Activated CD4-positive, CD25-positive, alpha-beta regulatory T cell treated with anti-CD3 and anti-CD28 coated beads, Interleukin-2, amount 50 U/mL, for 72 hours (primary cell): ENCODE measurements around the gene SULT4A1.

ENCODE experiments used
- DNase-seq: peaks from one replicate; pipeline ENCODE4 v3.0.0; 2021

SULT4A1 gene

DNA sequence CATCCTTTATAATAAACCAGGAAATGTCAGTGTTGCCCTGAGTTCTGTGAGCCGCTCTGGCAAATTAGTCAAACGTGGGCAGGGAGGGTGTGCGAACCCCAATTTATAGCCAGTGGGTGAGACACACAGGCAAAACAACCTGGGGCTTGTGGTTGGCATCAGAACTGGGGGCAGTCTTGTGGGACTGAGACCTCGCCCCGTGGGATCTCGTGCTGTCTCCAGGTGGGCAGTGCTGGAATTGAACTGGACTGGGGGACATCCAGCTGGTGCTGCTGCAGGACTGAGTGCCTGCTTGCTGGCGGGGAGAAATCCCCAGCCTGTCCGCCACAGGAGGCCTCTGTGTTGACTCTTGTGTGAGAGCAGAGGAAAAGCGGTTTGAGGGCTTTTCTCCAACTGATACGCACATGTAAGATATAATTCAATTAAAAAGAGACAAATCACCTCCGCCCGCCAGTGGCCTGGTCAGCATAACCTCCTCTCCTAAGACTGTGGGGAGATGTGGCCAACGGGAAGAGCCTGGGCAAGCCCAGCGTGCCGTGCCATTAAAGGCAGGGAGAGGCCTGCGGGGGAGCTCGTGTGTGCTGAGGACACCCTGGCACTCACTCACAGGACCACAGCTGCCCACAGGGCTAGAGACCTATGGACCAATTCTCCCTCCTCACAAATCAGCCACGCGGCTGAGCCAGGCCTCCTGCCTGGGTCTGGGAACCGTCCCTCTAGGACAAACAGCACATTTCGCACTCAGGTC lies 18.4 kb downstream of the SULT4A1 start:
- no peak for DNase-seq

DNA sequence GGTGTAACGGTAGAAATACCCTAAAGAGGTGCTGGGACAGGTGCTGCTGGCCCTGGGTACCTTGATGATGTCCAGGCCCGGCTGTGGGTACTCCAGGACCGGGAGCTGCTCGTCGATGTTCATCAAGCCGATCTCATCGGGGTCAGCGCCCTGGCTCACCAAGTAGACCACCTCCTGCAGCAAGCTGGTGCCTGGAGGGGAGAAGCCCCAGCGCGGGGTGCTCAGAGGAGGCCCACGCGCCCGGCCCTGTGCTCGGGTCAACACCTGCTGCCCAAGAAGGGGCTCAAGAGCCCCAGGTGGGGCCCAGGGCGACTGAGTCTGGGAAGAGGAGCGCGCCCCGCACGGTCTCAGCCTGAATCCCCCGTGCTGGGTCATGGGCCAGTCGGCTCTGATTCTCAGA lies 20.6 kb downstream of the SULT4A1 start:
- no peak for DNase-seq

DNA sequence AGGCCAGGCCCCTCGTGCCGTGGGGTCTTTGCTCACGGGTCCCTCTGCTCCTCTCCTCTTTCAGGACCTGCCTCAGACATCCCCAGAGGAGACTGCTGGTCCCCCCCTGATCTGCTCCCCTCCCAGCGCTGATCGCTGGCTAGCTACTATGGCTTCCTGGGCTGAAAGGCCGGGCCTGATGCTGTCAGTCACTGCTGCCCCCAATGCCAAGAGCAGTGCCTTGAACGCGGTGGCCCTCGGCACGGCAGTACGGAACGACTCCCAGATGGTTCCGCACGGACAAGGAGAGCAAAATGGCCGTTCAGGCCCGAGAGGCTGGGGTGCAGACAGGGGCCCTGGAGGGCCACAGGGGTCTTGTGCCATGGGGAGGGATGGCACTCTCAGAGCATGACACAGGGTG lies 21.5 kb downstream of the SULT4A1 start:
- DNase-seq = no peak

DNA sequence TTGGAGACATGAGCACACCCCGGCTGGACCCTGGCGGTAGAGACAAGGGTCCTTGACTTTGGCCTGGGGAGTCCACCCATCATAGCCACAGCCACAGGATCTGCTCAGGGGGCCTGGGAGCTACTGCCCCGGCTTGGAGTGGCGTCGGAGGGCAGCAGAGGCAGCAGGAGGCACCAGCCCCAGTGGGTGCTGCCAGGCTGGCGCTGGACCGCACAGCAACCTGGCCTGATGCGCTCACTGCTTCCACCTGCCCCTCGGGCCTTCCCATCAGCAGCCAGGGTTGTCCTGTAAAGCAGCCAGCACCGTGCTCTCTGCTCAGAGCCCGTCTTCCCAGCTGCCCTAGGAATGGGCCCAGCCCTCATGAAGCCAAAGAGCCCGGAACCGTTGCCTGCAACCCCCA lies 21.9 kb downstream of the SULT4A1 start:
- DNase-seq = no peak

DNA sequence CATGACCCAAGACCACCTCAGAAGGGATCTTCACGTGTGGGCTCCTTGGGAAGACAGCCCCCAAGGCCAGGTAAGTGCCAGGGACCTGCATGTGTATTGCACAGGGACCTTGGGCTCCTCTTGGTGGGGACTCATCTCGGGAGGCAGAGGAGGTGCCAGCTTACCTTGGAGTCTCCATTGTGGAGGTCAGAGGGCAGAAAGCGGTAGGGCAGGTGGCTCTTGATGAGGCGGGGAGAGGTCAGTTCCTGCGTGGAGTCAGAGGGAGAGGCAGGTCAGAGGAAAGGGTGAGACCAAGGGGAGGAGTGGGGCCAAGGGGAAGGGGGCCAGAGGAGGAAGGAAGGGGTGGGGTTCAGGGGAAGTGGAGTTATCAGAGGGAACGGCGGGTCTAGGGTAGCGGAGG lies 22.5 kb downstream of the SULT4A1 start:
- DNase-seq = no peak

- DNase-seq = no peak
These were observed 23.6 kb downstream of the SULT4A1 start for GRCh38 chr22:43838571-43839307.

- no peak for DNase-seq
These were observed 24.2 kb downstream of the SULT4A1 start for GRCh38 chr22:43838161-43838560.

- no peak for DNase-seq
These were observed 24.6 kb downstream of the SULT4A1 start for GRCh38 chr22:43837666-43838065.

DNA sequence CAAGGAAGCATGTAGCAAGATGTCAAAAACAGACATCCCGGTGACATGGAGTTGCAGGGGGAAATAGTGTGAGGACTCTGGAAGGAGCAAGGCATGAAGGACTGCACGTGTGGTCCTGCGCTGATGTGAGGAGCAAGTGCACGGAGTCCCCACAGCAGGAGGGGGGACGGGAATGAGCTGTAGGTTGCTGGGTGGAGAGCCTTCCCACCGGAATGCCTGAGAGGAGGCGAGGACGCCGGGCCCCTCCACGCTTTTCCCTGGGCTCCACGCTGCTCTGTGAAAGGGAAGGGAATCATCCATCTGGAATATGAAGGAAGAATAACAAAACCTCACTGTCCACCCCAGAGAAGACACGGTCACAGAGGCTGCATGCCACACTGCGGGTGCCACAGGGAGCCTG lies 26.6 kb downstream of the SULT4A1 start:
- DNase-seq = no peak

DNA sequence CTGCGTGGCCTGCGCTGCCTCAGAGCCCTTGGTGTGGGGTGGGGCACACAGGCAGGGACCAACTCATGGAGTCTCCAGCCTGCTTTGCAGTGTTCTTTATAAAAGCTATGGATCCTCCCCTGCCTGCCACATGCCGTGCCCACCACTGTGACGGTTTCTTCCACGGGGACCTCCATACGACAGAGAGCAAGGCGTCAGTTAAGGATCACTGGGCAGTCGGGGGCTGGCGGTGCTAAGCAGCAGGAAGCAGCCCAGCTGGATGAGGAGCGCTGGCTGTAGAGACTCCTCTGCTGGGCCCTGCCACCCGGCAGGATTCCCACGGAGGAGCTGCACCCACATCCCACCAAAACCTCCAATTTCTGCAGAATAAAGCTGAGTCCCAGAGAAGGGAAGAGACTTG lies 27.1 kb downstream of the SULT4A1 start:
- DNase-seq = no peak

DNA sequence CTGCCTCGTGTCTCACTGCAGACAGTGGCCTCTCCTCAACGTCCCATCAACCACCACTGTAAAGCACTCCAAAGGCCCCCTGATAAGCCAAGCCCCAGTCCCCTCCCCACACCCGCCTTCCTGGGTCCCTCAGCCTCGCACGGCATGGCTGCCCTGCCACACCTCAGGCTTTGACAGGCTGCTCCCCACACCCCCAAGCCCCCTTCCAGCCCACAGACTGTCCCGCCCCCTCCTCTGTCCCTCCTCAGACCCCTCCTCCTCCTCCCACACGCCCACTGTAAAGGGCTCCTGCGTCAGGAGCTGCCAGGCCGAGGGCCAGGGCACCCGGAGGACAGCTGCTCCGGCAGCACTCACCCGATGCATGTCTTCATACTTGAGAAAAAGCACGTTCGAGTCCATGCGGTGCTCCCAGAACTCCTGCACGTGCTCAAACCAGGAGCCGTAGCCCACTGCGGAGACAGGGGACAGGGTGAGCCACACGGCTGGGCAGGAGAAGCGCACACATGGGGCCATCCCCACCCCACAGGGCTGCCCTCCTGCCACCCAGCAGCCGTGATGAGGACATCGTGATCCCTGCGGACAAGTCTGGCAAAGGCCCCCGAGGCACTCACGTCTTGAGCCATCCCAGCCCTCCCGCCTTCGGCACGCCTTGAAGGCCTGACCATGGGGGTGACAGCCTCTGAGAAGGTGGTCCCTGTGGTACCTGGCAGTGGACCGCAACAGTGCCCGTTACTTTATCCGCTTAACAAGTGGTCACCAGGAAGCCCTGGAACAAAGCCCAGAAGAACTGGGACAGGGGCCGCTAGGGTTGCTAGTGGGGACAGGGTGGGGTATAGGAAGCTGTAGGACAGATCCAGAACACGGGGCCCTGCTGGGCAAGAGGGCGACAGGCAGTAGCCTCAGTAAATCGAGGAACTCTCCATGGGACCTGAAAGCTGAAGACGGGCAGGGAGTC lies 28.8 kb downstream of the SULT4A1 start:
- no peak for DNase-seq

DNA sequence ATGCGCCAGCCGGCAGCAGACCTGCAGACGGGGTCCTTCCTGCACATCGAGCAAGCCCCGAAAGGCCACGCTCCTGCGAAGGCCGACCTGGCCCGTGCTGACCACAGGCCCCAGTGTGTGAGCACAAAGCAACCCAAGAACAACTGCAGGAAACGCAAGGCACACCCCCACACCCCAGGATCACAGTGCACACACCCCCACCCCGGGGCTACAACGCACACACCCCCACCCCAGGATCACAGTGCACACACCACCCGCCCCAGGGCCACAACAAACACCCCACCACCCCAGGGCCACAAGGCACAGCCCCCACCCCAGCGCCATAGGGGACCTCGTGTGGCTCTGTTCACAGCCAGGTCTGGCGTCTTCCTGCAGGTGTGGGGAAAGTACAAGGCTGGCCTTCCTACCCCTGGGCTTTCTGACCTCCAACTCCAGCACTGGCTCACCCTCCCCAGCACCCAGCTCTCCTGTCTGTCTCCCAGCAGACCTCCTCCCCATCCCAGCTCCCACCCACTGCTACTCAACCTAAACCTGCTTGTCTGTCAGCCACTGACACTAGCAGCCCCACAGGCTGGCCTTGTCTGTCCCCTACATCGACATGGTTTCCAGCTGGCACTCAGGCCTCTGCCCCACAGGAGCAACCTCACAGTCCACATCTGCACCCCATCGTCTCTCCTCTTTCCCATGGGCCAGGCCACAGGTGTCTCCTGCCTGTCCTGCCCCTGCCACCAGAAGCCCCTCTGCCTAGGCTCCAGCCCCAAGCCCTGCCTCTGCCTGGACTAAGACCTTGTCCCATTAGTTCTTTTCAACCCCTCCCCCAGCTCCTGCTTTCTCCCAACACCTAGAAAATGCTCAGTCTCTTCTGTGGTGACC lies 29.7 kb downstream of the SULT4A1 start:
- DNase-seq = no peak

GRCh38 chr22:43831561-43832392 lies 30.5 kb downstream of the SULT4A1 start:
- no peak for DNase-seq

DNA sequence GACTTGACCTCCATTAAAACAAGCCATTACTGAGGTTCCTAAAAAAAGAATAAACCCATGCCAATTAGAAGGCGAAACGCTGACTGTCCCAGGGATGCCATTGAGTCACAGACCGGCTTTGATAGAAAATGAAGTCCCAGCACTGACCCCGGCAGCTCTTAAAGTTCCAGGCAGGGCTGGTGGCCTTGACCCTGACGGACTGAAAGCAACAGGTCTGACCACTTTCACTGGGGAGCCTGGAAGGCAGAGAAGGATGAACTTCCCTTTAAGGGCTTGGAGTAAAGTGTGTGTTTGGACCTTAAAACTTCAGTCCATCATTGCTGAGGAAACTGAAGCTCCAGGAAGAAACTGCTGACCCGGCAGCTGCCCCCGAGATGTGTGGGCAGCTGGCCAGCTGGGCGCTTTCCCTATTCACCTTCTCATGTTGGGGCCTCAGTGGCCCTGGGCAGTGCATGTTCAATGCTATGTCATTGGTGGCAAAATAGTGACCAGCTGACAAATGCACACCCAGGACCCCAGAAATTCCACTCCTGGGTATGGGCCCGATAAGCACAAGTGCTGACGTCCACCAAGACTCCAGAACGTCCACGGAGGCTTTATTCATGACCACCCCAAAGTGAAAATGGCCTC lies 31.3 kb downstream of the SULT4A1 start:
- no peak for DNase-seq

DNA sequence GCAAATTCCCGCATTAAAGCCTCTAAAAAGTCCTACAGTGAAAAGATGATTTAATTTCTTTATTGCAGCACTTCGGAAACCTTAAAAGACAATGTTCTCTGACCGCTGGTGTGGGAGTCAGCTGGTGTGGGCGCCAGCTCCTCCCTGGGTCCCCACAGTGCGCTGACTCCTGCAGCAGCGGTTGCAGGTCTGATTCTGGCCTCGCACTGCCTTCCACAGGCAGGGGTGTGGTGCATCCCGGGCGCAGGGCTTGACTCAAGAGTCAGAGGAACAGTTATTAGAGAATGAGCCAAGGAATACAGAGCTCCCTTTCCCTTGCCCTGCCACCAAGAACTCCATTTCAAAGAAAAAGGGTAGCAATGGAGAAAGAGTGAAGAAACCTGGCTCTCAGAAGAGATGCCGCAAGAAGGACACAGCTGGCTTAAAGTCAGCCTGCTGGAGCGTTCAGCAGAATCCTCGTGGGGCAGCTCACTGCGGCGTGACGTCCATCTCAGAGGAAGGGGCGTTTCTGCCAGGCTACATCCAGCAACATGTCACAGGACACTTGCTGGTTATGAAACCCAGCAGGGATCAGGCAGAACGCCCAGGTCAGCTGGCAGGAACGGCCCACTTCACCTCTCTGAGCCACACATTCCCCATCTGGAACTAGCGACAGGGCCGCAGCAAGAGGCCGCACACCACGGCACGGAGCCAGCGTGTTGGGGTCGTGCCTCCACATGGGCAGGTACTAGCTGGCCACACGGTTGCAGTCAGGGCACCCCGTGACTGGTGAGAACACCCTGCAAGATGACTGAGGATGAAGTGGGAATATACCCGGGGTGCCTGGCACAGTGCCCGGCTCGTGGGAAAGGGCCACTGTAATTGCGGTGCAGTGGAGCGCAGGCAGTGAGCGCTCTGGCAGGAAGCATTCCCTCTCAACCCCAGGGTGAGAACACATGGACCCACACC lies 32.1 kb downstream of the SULT4A1 start:
- DNase-seq = no peak

DNA sequence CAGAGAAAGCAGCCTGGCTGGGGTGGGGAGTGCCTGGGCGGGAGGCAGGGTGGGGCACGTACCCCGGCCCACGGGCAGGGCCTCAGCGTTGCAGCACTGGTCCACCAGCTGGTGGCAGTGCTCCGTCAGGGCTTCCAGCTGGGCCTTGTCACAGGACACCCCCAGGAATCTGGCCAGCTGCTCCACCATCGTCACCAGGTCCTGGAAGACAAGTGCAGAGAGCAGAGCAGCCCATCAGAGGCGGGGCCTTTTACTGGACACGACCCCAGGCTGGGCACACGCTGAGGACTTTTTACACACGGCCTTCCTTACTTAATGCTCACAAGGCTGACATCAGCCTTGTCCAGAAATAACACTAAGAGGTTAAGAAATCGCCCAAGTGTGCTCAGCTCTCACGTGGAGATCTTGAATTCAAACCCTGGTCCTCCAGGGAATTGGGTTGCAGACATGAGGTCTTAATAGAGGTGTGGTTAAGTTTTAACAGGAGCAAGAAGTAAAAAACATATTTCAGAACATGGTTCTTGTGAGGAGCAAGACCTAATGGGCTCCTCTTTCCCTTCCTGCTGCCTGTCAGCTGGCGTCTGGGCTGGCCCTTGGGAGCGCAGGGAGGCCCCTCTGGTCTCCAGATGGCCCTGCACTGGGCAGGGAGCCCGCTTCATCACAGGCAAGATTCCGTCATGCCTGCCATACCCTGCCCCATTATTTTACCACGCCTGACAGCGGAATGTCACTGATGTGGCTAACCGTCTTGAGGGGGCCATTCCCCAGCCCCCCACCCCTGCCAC lies 33.1 kb downstream of the SULT4A1 start:
- DNase-seq = no peak

DNA sequence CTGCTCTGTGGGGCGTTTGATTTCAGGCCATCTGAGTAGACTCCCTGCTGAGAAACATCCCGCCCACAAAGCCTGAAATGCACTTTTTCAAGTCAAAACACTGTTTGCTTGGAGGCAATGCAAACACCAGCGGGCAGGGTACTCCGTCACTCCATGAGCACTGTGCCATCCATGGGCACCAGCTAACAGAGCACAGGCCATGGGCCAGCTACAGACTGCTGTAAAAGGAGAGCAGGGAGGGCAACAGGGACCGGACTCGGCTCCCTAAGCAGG lies 33.7 kb downstream of the SULT4A1 start:
- no peak for DNase-seq

DNA sequence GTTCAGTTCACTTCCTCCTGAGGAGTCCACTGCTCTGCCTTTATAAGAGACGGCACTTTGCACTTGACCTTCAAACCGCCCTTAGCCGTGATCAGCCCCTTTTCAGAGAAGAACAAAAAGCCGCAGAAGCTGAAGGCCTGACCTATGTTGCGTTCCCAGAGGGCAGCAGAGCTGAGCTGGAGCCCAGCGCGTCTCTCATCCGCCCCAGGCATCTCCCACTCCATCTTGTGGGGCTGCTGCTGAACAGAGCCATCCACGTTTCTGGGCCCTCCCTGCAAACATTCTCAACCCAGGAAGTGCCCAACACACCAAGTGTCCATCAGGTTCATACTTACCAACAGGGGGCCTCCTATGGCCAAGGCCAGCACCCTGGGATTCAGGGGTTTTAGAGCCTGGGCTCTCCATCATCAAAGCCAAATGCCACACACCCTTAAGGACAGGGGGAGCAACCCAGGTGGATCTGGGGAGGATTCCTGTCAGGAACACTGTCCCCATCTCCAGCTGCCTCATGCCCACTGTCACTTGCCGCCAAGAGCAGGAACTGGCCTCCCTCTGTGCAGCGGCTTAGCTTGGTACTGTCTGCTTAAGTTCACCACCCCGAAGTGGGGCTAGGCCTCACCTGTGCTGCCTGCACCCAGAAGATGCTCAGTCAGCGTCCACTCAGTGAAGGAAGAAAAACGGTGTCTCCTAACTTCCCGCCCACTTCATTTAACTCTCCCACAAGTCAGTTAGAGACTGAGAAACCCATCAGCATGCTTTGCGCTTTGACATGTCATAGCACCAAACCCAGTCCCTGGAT lies 34.2 kb downstream of the SULT4A1 start:
- no peak for DNase-seq
